A549 (cell line): Measurements from ENCODE around the gene ADCY7.

ENCODE experiments used
- CTCF ChIP-seq: fragments of >200 bp; sonication (Bioruptor Twin); formaldehyde crosslinking; IDR thresholded peaks from 3 replicates; pipeline ENCODE4 v1.5.1; 2016
- EHF ChIP-seq: fragments of 250-450 bp; sonication (Bioruptor Pico); IDR thresholded peaks from 2 replicates; pipeline ENCODE4 v1.5.0; 2020; ENCODE audit warnings: mild to moderate bottlenecking
- HMGXB4 ChIP-seq: fragments of 250-450 bp; sonication (Bioruptor Pico); IDR thresholded peaks from 2 replicates; pipeline ENCODE4 v1.5.0; 2021; ENCODE audit warnings: mild to moderate bottlenecking, moderate library complexity, borderline replicate concordance
- JUN ChIP-seq, 2 experiments: fragments of >200 bp; sonication (Bioruptor Twin); formaldehyde crosslinking; IDR thresholded peaks; 2 replicates in 1 of 2; 3 replicates in 1 of 2; pipeline ENCODE4 v1.6.1; 2016 to 2017
- RAD21 ChIP-seq, 2 experiments: fragments of >200 bp in 1 of 2; sonication (Bioruptor Twin) in 1 of 2; formaldehyde crosslinking in 1 of 2; IDR thresholded peaks in 1 of 2; conservative IDR thresholded peaks in 1 of 2; 2 replicates in 1 of 2; 3 replicates in 1 of 2; pipeline ENCODE4 v1.6.1; 2012 to 2018; ENCODE audit warnings: inconsistent platforms in 1 of 2
- TF ChIP-seq, protein P1 (sequence below): IDR thresholded peaks from 2 replicates; pipeline ENCODE4 v1.6.1; 2012
- TF ChIP-seq, protein P2 (sequence below): fragments of 150-350 bp; IDR thresholded peaks from 2 replicates; pipeline ENCODE4 v1.6.1; 2014; ENCODE audit warnings: low read depth, mild to moderate bottlenecking, low read length

- TF ChIP-seq RAD21 (conservative IDR thresholded peaks at IDR 0.05 in 1 of 2, IDR thresholded peaks at IDR 0.05 in 1 of 2) (no peak), CTCF (no peak), JUN (IDR thresholded peaks at IDR 0.05) (no peak), HMGXB4 (no peak), EHF (CRISPR knock-in tag) (no peak)
- TF ChIP-seq, protein P1, sequence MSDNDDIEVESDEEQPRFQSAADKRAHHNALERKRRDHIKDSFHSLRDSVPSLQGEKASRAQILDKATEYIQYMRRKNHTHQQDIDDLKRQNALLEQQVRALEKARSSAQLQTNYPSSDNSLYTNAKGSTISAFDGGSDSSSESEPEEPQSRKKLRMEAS: no peak
- TF ChIP-seq, protein P2, sequence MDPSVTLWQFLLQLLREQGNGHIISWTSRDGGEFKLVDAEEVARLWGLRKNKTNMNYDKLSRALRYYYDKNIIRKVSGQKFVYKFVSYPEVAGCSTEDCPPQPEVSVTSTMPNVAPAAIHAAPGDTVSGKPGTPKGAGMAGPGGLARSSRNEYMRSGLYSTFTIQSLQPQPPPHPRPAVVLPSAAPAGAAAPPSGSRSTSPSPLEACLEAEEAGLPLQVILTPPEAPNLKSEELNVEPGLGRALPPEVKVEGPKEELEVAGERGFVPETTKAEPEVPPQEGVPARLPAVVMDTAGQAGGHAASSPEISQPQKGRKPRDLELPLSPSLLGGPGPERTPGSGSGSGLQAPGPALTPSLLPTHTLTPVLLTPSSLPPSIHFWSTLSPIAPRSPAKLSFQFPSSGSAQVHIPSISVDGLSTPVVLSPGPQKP: no peak
Observed at GRCh38 chr16:50275428-50276325, 9.3 kb downstream of the ADCY7 start.
